ENCODE results near the gene BTG4. TPM values are rescaled to one million over a fixed set of nuclear protein-coding genes. Genes with fewer than 3 reads are reported as not detected.

BTG4 gene
- total and polyA plus RNA-seq, 2 donors (not counting 3 experiments of a cell fraction or from before 2014, with no cell fraction given): not detected

GRCh38 chr11:111456859-111457730, 55.1 kb downstream of the BTG4 start:
- Histone ChIP-seq H3K4me1 (ENCODE audit: control insufficient read depth, extremely low read depth, insufficient read depth, low read length) (no peaks in the 10 kb centered on the region), H3K36me3 (ENCODE audit: control insufficient read depth in 2 of 2, extremely low read depth in 1 of 2, insufficient read depth in 2 of 2, low read length in 2 of 2) (no peaks in the 10 kb centered on the region), H3K27me3 (ENCODE audit: control insufficient read depth in 2 of 2, insufficient read depth in 2 of 2, low read length in 2 of 2) (no peaks in the 10 kb centered on the region), H3K79me2 (ENCODE audit: control insufficient read depth, insufficient read depth, low read length) (no peaks in the 10 kb centered on the region), H3K9me3 (replicated peaks; ENCODE audit: control insufficient read depth, insufficient read depth, low read length) (no peaks in the 10 kb centered on the region), H3K27ac (ENCODE audit: insufficient read depth, low read depth, low read length) (no peak overlapping the region), H3K4me3 (replicated peaks in 1 of 3; ENCODE audit: insufficient read depth in 1 of 3, low read depth in 1 of 3, low read length in 3 of 3) (no peak overlapping the region), H3K9ac (replicated peaks; ENCODE audit: extremely low read depth, insufficient read depth, low read length) (no peak overlapping the region), H2AFZ (ENCODE audit: low read depth, low read length) (no peak overlapping the region), H4K20me1 (replicated peaks; ENCODE audit: control insufficient read depth, extremely low read depth, insufficient read depth, low read length) (no peaks in the 10 kb centered on the region), H3K4me2 (ENCODE audit: insufficient read depth, low read length) (no peak overlapping the region), H3K9me1 (replicated peaks; ENCODE audit: control insufficient read depth, extremely low read depth, insufficient read depth, low read length) (no peaks in the 10 kb centered on the region)
- POLR2A ChIA-PET: no interaction called here
- DNase-seq (ENCODE audit: low read depth, low spot score) (no peak), FAIRE-seq (no peak)
- no TSS peak for BruUV-seq (replicated peaks)
- CTCF ChIA-PET: interaction anchor here (1.5 kb wide), 1 partner anchor 28 kb away, joined by 4 read pairs; no protein-coding TSS in a partner anchor
- intact Hi-C loops (cut with micrococcal nuclease) (no loop called here), dilution Hi-C loops (cut with MboI; ENCODE audit: extremely low pct_ligation_motif_present, low sequenced_read_pairs) (no loop called here)
- TF ChIP-seq GATA2 (IDR thresholded peaks at IDR 0.05; ENCODE audit: insufficient read depth, insufficient read length, low read depth, low read length): no peak
- no peak for TF ChIP-seq FOS (IDR thresholded peaks at IDR 0.05; ENCODE audit: borderline replicate concordance, insufficient read depth, low read length)
- TF ChIP-seq CTCF (IDR thresholded peaks at IDR 0.05; ENCODE audit: extremely low read depth in 1 of 2, insufficient read depth in 1 of 2, low read depth in 1 of 2, low read length in 2 of 2): no peak
- TF ChIP-seq POLR2A (IDR thresholded peaks at IDR 0.05; ENCODE audit: low read depth, low read length): no peak
- TF ChIP-seq JUN (IDR thresholded peaks at IDR 0.05; ENCODE audit: borderline replicate concordance, insufficient read depth, insufficient read length, low read depth): no peak
